C4-2B (cell line): ENCODE results near the gene STAT5A.

Source experiments
- ZFX ChIP-seq: fragments of 450-650 bp; IDR thresholded peaks from 2 replicates; pipeline ENCODE4 v1.6.1; 2017
- TF ChIP-seq, protein P1 (sequence below): fragments of 450-650 bp; conservative IDR thresholded peaks from 2 replicates; pipeline ENCODE4 v1.5.1; 2017; ENCODE audit warnings: mild to moderate bottlenecking

DNA sequence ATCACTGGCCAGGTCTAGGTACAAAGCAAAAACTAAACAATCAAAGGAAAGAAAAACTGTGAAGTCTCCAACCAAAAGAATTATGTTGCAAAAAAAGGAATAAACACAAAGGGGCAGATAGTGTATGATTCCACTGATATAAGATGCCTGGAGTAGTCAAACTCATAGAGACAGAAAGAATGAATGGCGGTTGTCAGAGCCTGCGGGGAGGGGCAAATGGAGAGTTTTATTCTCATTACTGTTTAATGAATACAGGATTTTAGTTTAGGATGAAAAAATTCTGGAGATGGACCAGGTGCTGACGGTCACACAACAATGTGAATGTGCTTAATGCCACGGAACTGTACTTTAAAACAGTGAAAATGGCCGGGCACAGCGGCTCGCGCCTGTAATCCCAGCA is 32.9 kb upstream of the STAT5A start:
- TF ChIP-seq, protein P1, sequence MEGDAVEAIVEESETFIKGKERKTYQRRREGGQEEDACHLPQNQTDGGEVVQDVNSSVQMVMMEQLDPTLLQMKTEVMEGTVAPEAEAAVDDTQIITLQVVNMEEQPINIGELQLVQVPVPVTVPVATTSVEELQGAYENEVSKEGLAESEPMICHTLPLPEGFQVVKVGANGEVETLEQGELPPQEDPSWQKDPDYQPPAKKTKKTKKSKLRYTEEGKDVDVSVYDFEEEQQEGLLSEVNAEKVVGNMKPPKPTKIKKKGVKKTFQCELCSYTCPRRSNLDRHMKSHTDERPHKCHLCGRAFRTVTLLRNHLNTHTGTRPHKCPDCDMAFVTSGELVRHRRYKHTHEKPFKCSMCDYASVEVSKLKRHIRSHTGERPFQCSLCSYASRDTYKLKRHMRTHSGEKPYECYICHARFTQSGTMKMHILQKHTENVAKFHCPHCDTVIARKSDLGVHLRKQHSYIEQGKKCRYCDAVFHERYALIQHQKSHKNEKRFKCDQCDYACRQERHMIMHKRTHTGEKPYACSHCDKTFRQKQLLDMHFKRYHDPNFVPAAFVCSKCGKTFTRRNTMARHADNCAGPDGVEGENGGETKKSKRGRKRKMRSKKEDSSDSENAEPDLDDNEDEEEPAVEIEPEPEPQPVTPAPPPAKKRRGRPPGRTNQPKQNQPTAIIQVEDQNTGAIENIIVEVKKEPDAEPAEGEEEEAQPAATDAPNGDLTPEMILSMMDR: no peak
- no peak for TF ChIP-seq ZFX
